ENCODE results near the gene NGDN.
"Not testable (repeated sequence)": the region's sequence is repeated elsewhere in the genome, so short reads cannot be mapped to it uniquely, and the experiment has no call there.

Gene NGDN

GRCh38 chr14:23439107-23439835 is 30.2 kb upstream of the NGDN start:
- no peak for DNase-seq

- DNase-seq: no peak
These were observed 28.4 kb upstream of the NGDN start for GRCh38 chr14:23441076-23441475.

- no peak for DNase-seq
These were observed 26.7 kb upstream of the NGDN start for GRCh38 chr14:23442721-23443356.

GRCh38 chr14:23443411-23443812 is 26.1 kb upstream of the NGDN start:
- no peak for DNase-seq

- no peak for DNase-seq
These were observed 25.6 kb upstream of the NGDN start for GRCh38 chr14:23443881-23444280.

- no peak for DNase-seq
These were observed 25.2 kb upstream of the NGDN start for GRCh38 chr14:23444314-23444713.

GRCh38 chr14:23445773-23446172 is 23.7 kb upstream of the NGDN start:
- no peak for DNase-seq

GRCh38 chr14:23446291-23446851 is 23.1 kb upstream of the NGDN start:
- DNase-seq: no peak

- no peak for DNase-seq
These were observed 21.8 kb upstream of the NGDN start for GRCh38 chr14:23447361-23448350.

GRCh38 chr14:23449314-23449713 is 20.2 kb upstream of the NGDN start:
- DNase-seq: no peak

GRCh38 chr14:23450379-23450778 is 19.1 kb upstream of the NGDN start:
- DNase-seq: no peak

- DNase-seq: no peak
These were observed 17.3 kb upstream of the NGDN start for GRCh38 chr14:23452237-23452636.

GRCh38 chr14:23454445-23454856 is 15.1 kb upstream of the NGDN start:
- DNase-seq: no peak

GRCh38 chr14:23456883-23457586 is 12.5 kb upstream of the NGDN start:
- not testable (repeated sequence) for DNase-seq

GRCh38 chr14:23457587-23458445 is 11.7 kb upstream of the NGDN start:
- no peak for DNase-seq

- DNase-seq: no peak
These were observed 8.5 kb upstream of the NGDN start for GRCh38 chr14:23460960-23461359.

GRCh38 chr14:23464700-23465099 is 4.8 kb upstream of the NGDN start:
- no peak for DNase-seq

- DNase-seq: no peak
These were observed 4.2 kb upstream of the NGDN start for GRCh38 chr14:23465261-23465660.

- DNase-seq: no peak
These were observed 788 bp upstream of the NGDN start for GRCh38 chr14:23468704-23469126.

- no peak for DNase-seq
These were observed 452 bp downstream of the NGDN start for GRCh38 chr14:23469906-23470403.

- DNase-seq: no peak
These were observed 1.4 kb downstream of the NGDN start for GRCh38 chr14:23470947-23471346.

Data from activated T-cell treated with anti-CD3 and anti-CD28 coated beads for 4 hours (primary cell).